LNCAP (cell line): ENCODE measurements around the gene WLS.

Source experiments
- CTCF ChIP-seq: fragments of 450-650 bp; IDR thresholded peaks from 2 replicates; pipeline ENCODE4 v1.5.1; 2017; ENCODE audit warnings: mild to moderate bottlenecking

Gene WLS

GRCh38 chr1:68270951-68271350 lies 38.6 kb upstream of the WLS start:
- no peak for TF ChIP-seq CTCF

GRCh38 chr1:68269637-68270430 lies 37.5 kb upstream of the WLS start:
- TF ChIP-seq CTCF = no peak

- no peak for TF ChIP-seq CTCF
These were observed 36.7 kb upstream of the WLS start for GRCh38 chr1:68268896-68269483.

- no peak for TF ChIP-seq CTCF
These were observed 23.0 kb upstream of the WLS start for GRCh38 chr1:68255301-68255700.

GRCh38 chr1:68254667-68255226 lies 22.4 kb upstream of the WLS start:
- no peak for TF ChIP-seq CTCF

- TF ChIP-seq CTCF = no peak
These were observed 4.7 kb upstream of the WLS start for GRCh38 chr1:68237040-68237439.

GRCh38 chr1:68234094-68234493 lies 1.8 kb upstream of the WLS start:
- no peak for TF ChIP-seq CTCF
